ENCODE data around the gene ALG3. TPM values are rescaled to one million over a fixed set of nuclear protein-coding genes. Genes with fewer than 3 reads are reported as not detected.

Gene ALG3
- total and polyA plus RNA-seq, 10 donors, result 18.7 to 59.0 (median 25.7) TPM

GRCh38 chr3:184238246-184238818 lies 10.4 kb downstream of the ALG3 start:
- Histone ChIP-seq H3K36me3 (peaks cover 0 to 23% (median 14%) of the 10 kb centered on the region in 6 donors), H3K4me1 (peaks cover 0 to 13% (median 8%) of the 10 kb centered on the region in 6 donors), H3K27me3 (replicated peaks in 1 of 7) (peaks cover 0 to 33% (median 0%) of the 10 kb centered on the region in 7 donors), H3K4me3 (no peak overlapping the region), H3K27ac (no peak overlapping the region), H3K9me3 (no peaks in the 10 kb centered on the region)
- TF ChIP-seq POLR2AphosphoS5 (IDR thresholded peaks at IDR 0.05), result peak in 1 of 3 donors; percentile 16
- TF ChIP-seq, protein P1, sequence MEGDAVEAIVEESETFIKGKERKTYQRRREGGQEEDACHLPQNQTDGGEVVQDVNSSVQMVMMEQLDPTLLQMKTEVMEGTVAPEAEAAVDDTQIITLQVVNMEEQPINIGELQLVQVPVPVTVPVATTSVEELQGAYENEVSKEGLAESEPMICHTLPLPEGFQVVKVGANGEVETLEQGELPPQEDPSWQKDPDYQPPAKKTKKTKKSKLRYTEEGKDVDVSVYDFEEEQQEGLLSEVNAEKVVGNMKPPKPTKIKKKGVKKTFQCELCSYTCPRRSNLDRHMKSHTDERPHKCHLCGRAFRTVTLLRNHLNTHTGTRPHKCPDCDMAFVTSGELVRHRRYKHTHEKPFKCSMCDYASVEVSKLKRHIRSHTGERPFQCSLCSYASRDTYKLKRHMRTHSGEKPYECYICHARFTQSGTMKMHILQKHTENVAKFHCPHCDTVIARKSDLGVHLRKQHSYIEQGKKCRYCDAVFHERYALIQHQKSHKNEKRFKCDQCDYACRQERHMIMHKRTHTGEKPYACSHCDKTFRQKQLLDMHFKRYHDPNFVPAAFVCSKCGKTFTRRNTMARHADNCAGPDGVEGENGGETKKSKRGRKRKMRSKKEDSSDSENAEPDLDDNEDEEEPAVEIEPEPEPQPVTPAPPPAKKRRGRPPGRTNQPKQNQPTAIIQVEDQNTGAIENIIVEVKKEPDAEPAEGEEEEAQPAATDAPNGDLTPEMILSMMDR (IDR thresholded peaks at IDR 0.05 in 8 of 11, conservative IDR thresholded peaks at IDR 0.05 in 3 of 11), result no peak
- no peak for DNase-seq
- intact Hi-C loops (cut with DNase I; ENCODE audit: low total_unique reads), result no loop called here
- 75 to 85% (median 84%) methylated on average over 9 to 13 of the region's 13 CpGs for WGBS, 5 donors

DNA sequence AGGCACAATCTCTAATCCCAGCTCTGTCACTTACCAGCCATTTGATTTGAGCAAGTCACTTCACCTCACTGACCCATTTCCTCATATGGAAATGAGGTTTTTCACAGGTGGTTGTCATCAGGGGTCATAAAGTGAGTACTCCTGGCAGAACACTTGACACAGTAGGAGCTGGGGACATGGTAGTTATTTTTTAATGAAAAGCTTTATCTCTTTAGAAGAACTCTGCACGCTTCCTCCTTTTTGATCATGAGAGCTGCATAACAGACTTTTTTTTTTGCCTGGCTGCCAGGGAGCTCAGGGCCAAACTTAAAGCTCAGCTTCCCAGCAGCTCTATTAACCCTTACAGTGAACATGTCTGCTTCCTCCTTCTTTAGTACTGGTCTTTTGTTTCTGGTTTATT lies 11.0 kb downstream of the ALG3 start:
- Histone ChIP-seq H3K36me3 (peaks cover 0 to 17% (median 8%) of the 10 kb centered on the region in 6 donors), H3K4me3 (no peak overlapping the region), H3K27me3 (replicated peaks in 1 of 7) (peaks cover 0 to 38% (median 5%) of the 10 kb centered on the region in 7 donors), H3K27ac (no peak overlapping the region), H3K4me1 (peaks cover 0 to 13% (median 8%) of the 10 kb centered on the region in 6 donors), H3K9me3 (no peaks in the 10 kb centered on the region)
- no peak for DNase-seq
- intact Hi-C loops (cut with DNase I; ENCODE audit: low total_unique reads), result no loop called here
- TF ChIP-seq POLR2AphosphoS5 (IDR thresholded peaks at IDR 0.05), result no peak
- TF ChIP-seq, protein P1 (IDR thresholded peaks at IDR 0.05 in 8 of 11, conservative IDR thresholded peaks at IDR 0.05 in 3 of 11), result no peak
- TF ChIP-seq POLR2A (IDR thresholded peaks at IDR 0.05), result no peak
- WGBS, 5 donors, result 24 to 38% (median 30%) methylated on average over 1 of the region's 1 CpG

GRCh38 chr3:184237211-184237610 lies 11.6 kb downstream of the ALG3 start:
- intact Hi-C loops (cut with DNase I; ENCODE audit: low total_unique reads), result no loop called here
- H3K36me3 ChIP-seq, result peaks cover 0 to 11% (median 2%) of the 10 kb centered on the region in 6 donors
- H3K9me3 ChIP-seq, result no peaks in the 10 kb centered on the region
- H3K4me1 ChIP-seq, result peaks cover 0 to 13% (median 8%) of the 10 kb centered on the region in 6 donors
- H3K4me3 ChIP-seq, result no peak overlapping the region
- H3K27me3 ChIP-seq (replicated peaks in 1 of 7), result peaks cover 0 to 44% (median 7%) of the 10 kb centered on the region in 7 donors
- DNase-seq, result no peak
- no peak for TF ChIP-seq POLR2A (IDR thresholded peaks at IDR 0.05)
- TF ChIP-seq, protein P1 (IDR thresholded peaks at IDR 0.05 in 8 of 11, conservative IDR thresholded peaks at IDR 0.05 in 3 of 11), result no peak
- no peak for TF ChIP-seq POLR2AphosphoS5 (IDR thresholded peaks at IDR 0.05)
- H3K27ac ChIP-seq, result no peak overlapping the region
- 74 to 90% (median 75%) methylated on average over 7 of the region's 7 CpGs for WGBS, 5 donors

DNA sequence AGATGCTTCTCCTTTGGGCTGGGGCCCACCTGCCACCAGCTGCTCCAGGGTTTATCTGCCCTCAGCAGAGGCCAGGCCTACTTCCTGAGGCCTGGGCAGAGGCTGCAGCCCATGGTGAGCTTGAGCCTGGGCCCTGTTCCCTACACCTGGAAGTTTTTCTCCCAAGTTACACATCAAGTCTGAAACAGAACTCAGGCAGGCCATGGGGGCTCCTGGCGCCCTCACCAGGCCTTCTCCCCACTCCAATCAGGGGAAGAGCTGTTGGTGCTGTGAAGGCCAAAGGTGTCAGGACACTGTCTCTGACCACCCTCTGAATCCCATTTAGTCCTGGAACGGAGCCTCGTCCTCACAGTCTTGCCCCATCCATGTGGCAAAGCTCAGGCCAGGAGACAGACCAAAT lies 12.1 kb downstream of the ALG3 start:
- peaks cover 0 to 50% (median 13%) of the 10 kb centered on the region in 7 donors for H3K27me3 ChIP-seq (replicated peaks in 1 of 7)
- H3K36me3 ChIP-seq, result peaks cover 0 to 6% (median 0%) of the 10 kb centered on the region in 6 donors
- H3K4me1 ChIP-seq, result peaks cover 0 to 9% (median 6%) of the 10 kb centered on the region in 6 donors
- H3K27ac ChIP-seq, result no peak overlapping the region
- H3K9me3 ChIP-seq, result no peaks in the 10 kb centered on the region
- no peak for DNase-seq
- WGBS, 5 donors, result 75 to 91% (median 84%) methylated on average over 3 of the region's 3 CpGs
- no peak for TF ChIP-seq POLR2A (IDR thresholded peaks at IDR 0.05)
- TF ChIP-seq, protein P1 (IDR thresholded peaks at IDR 0.05 in 8 of 11, conservative IDR thresholded peaks at IDR 0.05 in 3 of 11), result no peak
- TF ChIP-seq POLR2AphosphoS5 (IDR thresholded peaks at IDR 0.05), result no peak
- H3K4me3 ChIP-seq, result no peak overlapping the region
- intact Hi-C loops (cut with DNase I; ENCODE audit: low total_unique reads), result no loop called here

Measured in spleen (tissue), 11 donors.